Activated CD8-positive, alpha-beta T cell treated with anti-CD3 and anti-CD28 coated beads for 36 hours (primary cell): ENCODE results near the gene TTC28. TPM values are rescaled to one million over a fixed set of nuclear protein-coding genes. Genes with fewer than 3 reads are reported as not detected.

Source experiments
- ATAC-seq: fragments of 200-7000 bp; cut with Tn5 transposase; one replicate; pipeline ENCODE4 v1.10.0; 2021; ENCODE audit warnings: mild to moderate bottlenecking, moderate library complexity
- CTCF ChIA-PET: fragments of 350-600 bp; sonication (Branson Sonifier 250); formaldehyde crosslinking; loops from one replicate; lab custom pipeline; 2021; ENCODE audit warnings: antibody characterized with exemption; lab: Charles Lee
- POLR2A ChIA-PET: fragments of 350-600 bp; sonication (Branson Sonifier 250); formaldehyde crosslinking; loops from one replicate; lab custom pipeline; 2021; ENCODE audit warnings: antibody characterized with exemption; lab: Charles Lee
- DNase-seq: peaks from one replicate; pipeline ENCODE4 v3.0.0-alpha.2; 2020
- H3K27ac Mint-ChIP-seq: one replicate; pipeline ENCODE4 v1.8.0; 2021; ENCODE audit warnings: mild to moderate bottlenecking, mixed read lengths
- H3K27me3 Mint-ChIP-seq: one replicate; pipeline ENCODE4 v1.8.0; 2021; ENCODE audit warnings: mixed read lengths
- H3K36me3 Mint-ChIP-seq: one replicate; pipeline ENCODE4 v1.8.0; 2021; ENCODE audit warnings: low read depth, mixed read lengths
- H3K4me1 Mint-ChIP-seq: one replicate; pipeline ENCODE4 v1.8.0; 2021; ENCODE audit warnings: low read depth, mixed read lengths
- H3K4me3 Mint-ChIP-seq: one replicate; pipeline ENCODE4 v1.8.0; 2021; ENCODE audit warnings: mild to moderate bottlenecking, moderate library complexity, mixed read lengths
- H3K9me3 Mint-ChIP-seq: one replicate; pipeline ENCODE4 v1.8.0; 2021; ENCODE audit warnings: mixed read lengths
- intact Hi-C: fragments of 100-400 bp; cut with micrococcal nuclease; formaldehyde crosslinking; loops from one replicate; pipeline ENCODE4 v1.10.0; 2022
- total RNA-seq, 2 experiments: library from RNA; stranded (reverse); gene quantifications; one replicate each; pipeline ENCODE4 v1.2.3, GENCODE V29; 2021
- TF ChIP-seq, protein P1 (sequence below): fragments of 200-600 bp; IDR thresholded peaks from one replicate; pipeline ENCODE4 v1.8.0; 2022; ENCODE audit warnings: antibody characterized with exemption, mild to moderate bottlenecking

The TTC28 gene
- total RNA-seq, 2 experiments from 2014 or later: 0.58 to 1.9 TPM

GRCh38 chr22:28244757-28245156 lies 434.9 kb downstream of the TTC28 start:
- Mint-ChIP-seq H3K27me3 (no peaks in the 10 kb centered on the region), H3K4me3 (no peak overlapping the region), H3K36me3 (no peaks in the 10 kb centered on the region), H3K27ac (no peak overlapping the region), H3K9me3 (no peaks in the 10 kb centered on the region), H3K4me1 (no peaks in the 10 kb centered on the region)
- intact Hi-C loops: no loop called here
- DNase-seq: no peak
- ChIA-PET CTCF (no interaction called here), POLR2A (no interaction called here)
- TF ChIP-seq, protein P1, sequence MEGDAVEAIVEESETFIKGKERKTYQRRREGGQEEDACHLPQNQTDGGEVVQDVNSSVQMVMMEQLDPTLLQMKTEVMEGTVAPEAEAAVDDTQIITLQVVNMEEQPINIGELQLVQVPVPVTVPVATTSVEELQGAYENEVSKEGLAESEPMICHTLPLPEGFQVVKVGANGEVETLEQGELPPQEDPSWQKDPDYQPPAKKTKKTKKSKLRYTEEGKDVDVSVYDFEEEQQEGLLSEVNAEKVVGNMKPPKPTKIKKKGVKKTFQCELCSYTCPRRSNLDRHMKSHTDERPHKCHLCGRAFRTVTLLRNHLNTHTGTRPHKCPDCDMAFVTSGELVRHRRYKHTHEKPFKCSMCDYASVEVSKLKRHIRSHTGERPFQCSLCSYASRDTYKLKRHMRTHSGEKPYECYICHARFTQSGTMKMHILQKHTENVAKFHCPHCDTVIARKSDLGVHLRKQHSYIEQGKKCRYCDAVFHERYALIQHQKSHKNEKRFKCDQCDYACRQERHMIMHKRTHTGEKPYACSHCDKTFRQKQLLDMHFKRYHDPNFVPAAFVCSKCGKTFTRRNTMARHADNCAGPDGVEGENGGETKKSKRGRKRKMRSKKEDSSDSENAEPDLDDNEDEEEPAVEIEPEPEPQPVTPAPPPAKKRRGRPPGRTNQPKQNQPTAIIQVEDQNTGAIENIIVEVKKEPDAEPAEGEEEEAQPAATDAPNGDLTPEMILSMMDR: no peak
- ATAC-seq: no peak

GRCh38 chr22:28243539-28243938 lies 436.1 kb downstream of the TTC28 start:
- intact Hi-C loops: no loop called here
- H3K4me1 Mint-ChIP-seq: no peaks in the 10 kb centered on the region
- no peak for DNase-seq
- TF ChIP-seq, protein P1: no peak
- no peaks in the 10 kb centered on the region for H3K36me3 Mint-ChIP-seq
- no peak for ATAC-seq
- H3K27me3 Mint-ChIP-seq: no peaks in the 10 kb centered on the region
- no peaks in the 10 kb centered on the region for H3K9me3 Mint-ChIP-seq
- ChIA-PET CTCF (interaction anchor here (0.9 kb wide), 1 partner anchor 9 kb away, joined by 3 read pairs; no protein-coding TSS in a partner anchor), POLR2A (no interaction called here)
- H3K27ac Mint-ChIP-seq: no peak overlapping the region
- H3K4me3 Mint-ChIP-seq: no peak overlapping the region

GRCh38 chr22:28241656-28242290 lies 437.9 kb downstream of the TTC28 start:
- Mint-ChIP-seq H3K27ac (no peak overlapping the region), H3K4me1 (no peaks in the 10 kb centered on the region), H3K9me3 (no peaks in the 10 kb centered on the region), H3K27me3 (peaks cover 2% of the 10 kb centered on the region), H3K4me3 (no peak overlapping the region), H3K36me3 (no peaks in the 10 kb centered on the region)
- ChIA-PET POLR2A (no interaction called here), CTCF (no interaction called here)
- TF ChIP-seq, protein P1: no peak
- DNase-seq (no peak), ATAC-seq (no peak)
- intact Hi-C loops: no loop called here

GRCh38 chr22:28239941-28240340 lies 439.7 kb downstream of the TTC28 start:
- Mint-ChIP-seq H3K36me3 (no peaks in the 10 kb centered on the region), H3K27me3 (peaks cover 2% of the 10 kb centered on the region), H3K4me1 (no peaks in the 10 kb centered on the region), H3K9me3 (no peaks in the 10 kb centered on the region), H3K27ac (no peak overlapping the region), H3K4me3 (no peak overlapping the region)
- no peak for DNase-seq
- POLR2A ChIA-PET: interaction anchor here (0.9 kb wide), 1 partner anchor 16 kb away, joined by 6 read pairs; no protein-coding TSS in a partner anchor
- CTCF ChIA-PET: interaction anchor here (1.1 kb wide), 1 partner anchor 10 kb away, joined by 3 read pairs; no protein-coding TSS in a partner anchor
- ATAC-seq: no peak
- intact Hi-C loops: no loop called here
- TF ChIP-seq, protein P1: no peak

GRCh38 chr22:28237783-28238182 lies 441.9 kb downstream of the TTC28 start:
- TF ChIP-seq, protein P1: no peak
- ATAC-seq: no peak

More at GRCh38 chr22:28237783-28238182, 441.9 kb downstream of the TTC28 start:
- no peak overlapping the region for H3K27ac Mint-ChIP-seq
- peaks cover 2% of the 10 kb centered on the region for H3K27me3 Mint-ChIP-seq
- intact Hi-C loops: no loop called here
- ChIA-PET POLR2A (no interaction called here), CTCF (no interaction called here)
- no peak overlapping the region for H3K4me3 Mint-ChIP-seq
- DNase-seq: no peak
- no peaks in the 10 kb centered on the region for H3K36me3 Mint-ChIP-seq
- H3K4me1 Mint-ChIP-seq: no peaks in the 10 kb centered on the region
- no peaks in the 10 kb centered on the region for H3K9me3 Mint-ChIP-seq
